Measurements from ENCODE around the gene STARD13. TPM values are rescaled to one million over a fixed set of nuclear protein-coding genes. Genes with fewer than 3 reads are reported as not detected.

Gene STARD13
- polyA plus RNA-seq, 1 donor (not counting 4 experiments of a cell fraction or from before 2014, with no cell fraction given) = 11.9 TPM

DNA sequence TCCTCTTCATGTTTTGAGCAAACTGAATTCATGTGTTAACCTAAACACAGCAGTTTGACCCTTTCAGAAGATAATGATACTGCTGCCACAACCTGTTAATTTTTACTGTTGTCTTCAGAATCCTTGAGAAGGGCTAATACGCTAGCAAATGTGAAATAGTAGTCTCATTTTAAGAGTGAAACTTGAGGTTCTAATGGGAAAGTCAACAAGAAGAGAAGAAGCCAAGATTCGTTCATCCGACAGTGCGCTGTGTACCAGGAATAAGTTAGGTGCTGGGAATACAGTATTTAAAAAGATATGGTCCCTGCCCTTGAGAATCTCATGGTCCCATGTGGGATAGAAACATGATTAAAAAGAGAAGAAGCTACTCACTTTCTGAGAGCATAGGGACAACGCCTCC is 134.9 kb downstream of the STARD13 start:
- peaks cover 4 to 13% of the 10 kb centered on the region in 2 experiments for H3K36me3 ChIP-seq (ENCODE audit: control insufficient read depth in 2 of 2, extremely low read depth in 1 of 2, insufficient read depth in 2 of 2, low read length in 2 of 2)
- dilution Hi-C loops (cut with MboI; ENCODE audit: extremely low pct_ligation_motif_present, low sequenced_read_pairs) = no loop called here
- H3K4me1 ChIP-seq (ENCODE audit: control insufficient read depth, extremely low read depth, insufficient read depth, low read length) = no peaks in the 10 kb centered on the region
- H4K20me1 ChIP-seq (ENCODE audit: control insufficient read depth, extremely low read depth, insufficient read depth, low read length) = no peaks in the 10 kb centered on the region
- no peak overlapping the region for H2AFZ ChIP-seq (ENCODE audit: control insufficient read depth, low read length)
- FAIRE-seq (no peak), DNase-seq (ENCODE audit: low read depth, low spot score) (no peak)
- no peaks in the 10 kb centered on the region for H3K9me1 ChIP-seq (ENCODE audit: control insufficient read depth, extremely low read depth, insufficient read depth, low read length)
- H3K9ac ChIP-seq (ENCODE audit: control insufficient read depth, extremely low read depth, insufficient read depth, low read length) = no peak overlapping the region
- no peaks in the 10 kb centered on the region for H3K9me3 ChIP-seq (ENCODE audit: control insufficient read depth, low read depth, low read length)
- H3K27me3 ChIP-seq (ENCODE audit: control insufficient read depth, extremely low read depth, insufficient read depth, low read length) = no peaks in the 10 kb centered on the region
- no peak overlapping the region for H3K4me2 ChIP-seq (ENCODE audit: control insufficient read depth, extremely low read depth, insufficient read depth, low read depth, low read length)
- H3K79me2 ChIP-seq (ENCODE audit: control insufficient read depth, insufficient read depth, low read length) = peaks cover 3% of the 10 kb centered on the region
- no peak for TF ChIP-seq CTCF (optimal IDR thresholded peaks at IDR 0.05 in 1 of 3, IDR thresholded peaks at IDR 0.05 in 1 of 3, conservative IDR thresholded peaks at IDR 0.05 in 1 of 3; ENCODE audit: extremely low read depth in 1 of 3, insufficient read depth in 2 of 3, low read length in 3 of 3)
- TF ChIP-seq EZH2 (IDR thresholded peaks at IDR 0.05; ENCODE audit: low read length) = no peak
- no peak overlapping the region for H3K27ac ChIP-seq (ENCODE audit: control insufficient read depth, insufficient read depth, low read length)
- H3K4me3 ChIP-seq (ENCODE audit: control insufficient read depth in 2 of 3, extremely low read depth in 1 of 3, insufficient read depth in 2 of 3, low read depth in 1 of 3, low read length in 3 of 3) = no peak overlapping the region

GRCh38 chr13:33150126-33150525 is 135.4 kb downstream of the STARD13 start:
- H3K4me2 ChIP-seq (ENCODE audit: control insufficient read depth, extremely low read depth, insufficient read depth, low read depth, low read length) = no peak overlapping the region
- TF ChIP-seq EZH2 (IDR thresholded peaks at IDR 0.05; ENCODE audit: low read length) = no peak
- no peak for TF ChIP-seq CTCF (optimal IDR thresholded peaks at IDR 0.05 in 1 of 3, IDR thresholded peaks at IDR 0.05 in 1 of 3, conservative IDR thresholded peaks at IDR 0.05 in 1 of 3; ENCODE audit: extremely low read depth in 1 of 3, insufficient read depth in 2 of 3, low read length in 3 of 3)
- H3K4me3 ChIP-seq (ENCODE audit: control insufficient read depth in 2 of 3, extremely low read depth in 1 of 3, insufficient read depth in 2 of 3, low read depth in 1 of 3, low read length in 3 of 3) = no peak overlapping the region
- no peaks in the 10 kb centered on the region for H3K27me3 ChIP-seq (ENCODE audit: control insufficient read depth, extremely low read depth, insufficient read depth, low read length)
- dilution Hi-C loops (cut with MboI; ENCODE audit: extremely low pct_ligation_motif_present, low sequenced_read_pairs) = no loop called here
- H4K20me1 ChIP-seq (ENCODE audit: control insufficient read depth, extremely low read depth, insufficient read depth, low read length) = no peaks in the 10 kb centered on the region
- FAIRE-seq = peak; percentile 20
- no peak for DNase-seq (ENCODE audit: low read depth, low spot score)
- H3K79me2 ChIP-seq (ENCODE audit: control insufficient read depth, insufficient read depth, low read length) = peaks cover 3% of the 10 kb centered on the region
- no peak overlapping the region for H3K9ac ChIP-seq (ENCODE audit: control insufficient read depth, extremely low read depth, insufficient read depth, low read length)
- H3K9me3 ChIP-seq (ENCODE audit: control insufficient read depth, low read depth, low read length) = no peaks in the 10 kb centered on the region
- no peak overlapping the region for H2AFZ ChIP-seq (ENCODE audit: control insufficient read depth, low read length)
- no peaks in the 10 kb centered on the region for H3K4me1 ChIP-seq (ENCODE audit: control insufficient read depth, extremely low read depth, insufficient read depth, low read length)
- H3K36me3 ChIP-seq (ENCODE audit: control insufficient read depth in 2 of 2, extremely low read depth in 1 of 2, insufficient read depth in 2 of 2, low read length in 2 of 2) = peaks cover 4 to 13% of the 10 kb centered on the region in 2 experiments
- H3K9me1 ChIP-seq (ENCODE audit: control insufficient read depth, extremely low read depth, insufficient read depth, low read length) = no peaks in the 10 kb centered on the region
- H3K27ac ChIP-seq (ENCODE audit: control insufficient read depth, insufficient read depth, low read length) = no peak overlapping the region
